Keratinocyte (primary cell): Measurements from ENCODE around the gene VTI1A. TPM values are rescaled to one million over a fixed set of nuclear protein-coding genes. Genes with fewer than 3 reads are reported as not detected.

Experiments
- DNase-seq: peaks from one replicate; pipeline ENCODE4 v3.0.0-alpha.2; 2011; ENCODE audit warnings: low read depth, missing footprints, low spot score
- FAIRE-seq: peaks from 2 replicates; lab custom pipeline; 2011; peaks lifted over from hg19 to GRCh38; lab: Jason Lieb, UNC
- H2AFZ ChIP-seq: 2 replicates; pipeline ENCODE4 v1.6.0; 2012; ENCODE audit warnings: low read length, control low read depth, inconsistent platforms; ENCODE audit not compliant: control insufficient read depth
- H3K27ac ChIP-seq: 2 replicates; pipeline ENCODE4 v1.5.1; 2011; ENCODE audit warnings: low read length; ENCODE audit not compliant: control insufficient read depth, insufficient read depth
- H3K27me3 ChIP-seq: 3 replicates; pipeline ENCODE4 v1.6.0; 2011; ENCODE audit warnings: low read length; ENCODE audit not compliant: control insufficient read depth, insufficient read depth; ENCODE audit errors: extremely low read depth
- H3K36me3 ChIP-seq, 2 experiments: 2 replicates in 1 of 2; 3 replicates in 1 of 2; pipeline ENCODE4 v1.5.1; 2011; ENCODE audit warnings: low read length in 2 of 2, mild to moderate bottlenecking in 1 of 2; ENCODE audit not compliant: control insufficient read depth in 2 of 2, insufficient read depth in 2 of 2; ENCODE audit errors: extremely low read depth in 1 of 2
- H3K4me1 ChIP-seq: 3 replicates; pipeline ENCODE4 v1.5.1; 2011; ENCODE audit warnings: low read length; ENCODE audit not compliant: control insufficient read depth, insufficient read depth; ENCODE audit errors: extremely low read depth
- H3K4me2 ChIP-seq: 3 replicates; pipeline ENCODE4 v1.6.0; 2011; ENCODE audit warnings: low read depth, low read length; ENCODE audit not compliant: control insufficient read depth, insufficient read depth; ENCODE audit errors: extremely low read depth
- H3K4me3 ChIP-seq, 3 experiments: fragments of 200-600 bp in 1 of 3; sonication (generic) in 1 of 3; 2 replicates in 2 of 3; 3 replicates in 1 of 3; pipeline ENCODE4 v1.5.1; 2011 to 2016; ENCODE audit warnings: low read length in 3 of 3, mild to moderate bottlenecking in 3 of 3, control low read depth in 2 of 3, inconsistent platforms in 1 of 3, low read depth in 1 of 3, mixed read lengths in 1 of 3, mixed run types in 1 of 3, moderate library complexity in 1 of 3; ENCODE audit not compliant: control insufficient read depth in 2 of 3, insufficient read depth in 2 of 3; ENCODE audit errors: extremely low read depth in 1 of 3
- H3K79me2 ChIP-seq: 2 replicates; pipeline ENCODE4 v1.6.0; 2012; ENCODE audit warnings: low read length; ENCODE audit not compliant: control insufficient read depth, insufficient read depth
- H3K9ac ChIP-seq: 3 replicates; pipeline ENCODE4 v1.6.0; 2011; ENCODE audit warnings: low read length; ENCODE audit not compliant: control insufficient read depth, insufficient read depth; ENCODE audit errors: extremely low read depth
- H3K9me1 ChIP-seq: 3 replicates; pipeline ENCODE4 v1.6.0; 2011; ENCODE audit warnings: low read length; ENCODE audit not compliant: control insufficient read depth, insufficient read depth; ENCODE audit errors: extremely low read depth
- H3K9me3 ChIP-seq: 2 replicates; pipeline ENCODE4 v1.5.1; 2012; ENCODE audit warnings: low read depth, low read length; ENCODE audit not compliant: control insufficient read depth
- H4K20me1 ChIP-seq: 3 replicates; pipeline ENCODE4 v1.6.0; 2011; ENCODE audit warnings: low read length; ENCODE audit not compliant: control insufficient read depth, insufficient read depth; ENCODE audit errors: extremely low read depth
- CTCF ChIP-seq, 3 experiments: IDR thresholded peaks in 1 of 3; conservative IDR thresholded peaks in 1 of 3; optimal IDR thresholded peaks in 1 of 3; 2 replicates in 2 of 3; 3 replicates in 1 of 3; pipeline versions ENCODE3 to v1.5.1; 2011; ENCODE audit warnings: low read length in 3 of 3, mild to moderate bottlenecking in 3 of 3, moderate library complexity in 2 of 3, control low read depth in 1 of 3, inconsistent platforms in 1 of 3; ENCODE audit not compliant: insufficient read depth in 2 of 3; ENCODE audit errors: extremely low read depth in 1 of 3
- EZH2 ChIP-seq: IDR thresholded peaks from one replicate; pipeline ENCODE4 v1.6.1; 2012; ENCODE audit warnings: inconsistent platforms, mild to moderate bottlenecking, low read length, moderate library complexity
- dilution Hi-C: fragments of 300-500 bp; cut with MboI; formaldehyde crosslinking; loops from one replicate; pipeline ENCODE4 v1.7.0; 2020; ENCODE audit warnings: low sequenced_read_pairs; ENCODE audit not compliant: extremely low pct_ligation_motif_present
- polyA plus RNA-seq, 5 experiments: library from polyadenylated mRNA; depleted of rRNA in 3 of 5; stranded (reverse) in 3 of 5; stranded (forward) in 1 of 5; unstranded in 1 of 5; fragments of >200 nt; gene quantifications; 1 replicate in 1 of 5; 2 replicates in 3 of 5; 3 replicates in 1 of 5; pipeline versions ENCODE4 v1.2.1 to v1.2.3, GENCODE V29; 2011 to 2012; ENCODE audit warnings: missing spikeins in 2 of 5, low read depth in 1 of 5, low replicate concordance in 1 of 5

VTI1A gene
- polyA plus RNA-seq, 1 donor (not counting 4 experiments of a cell fraction or from before 2014, with no cell fraction given), result 18.5 TPM

DNA sequence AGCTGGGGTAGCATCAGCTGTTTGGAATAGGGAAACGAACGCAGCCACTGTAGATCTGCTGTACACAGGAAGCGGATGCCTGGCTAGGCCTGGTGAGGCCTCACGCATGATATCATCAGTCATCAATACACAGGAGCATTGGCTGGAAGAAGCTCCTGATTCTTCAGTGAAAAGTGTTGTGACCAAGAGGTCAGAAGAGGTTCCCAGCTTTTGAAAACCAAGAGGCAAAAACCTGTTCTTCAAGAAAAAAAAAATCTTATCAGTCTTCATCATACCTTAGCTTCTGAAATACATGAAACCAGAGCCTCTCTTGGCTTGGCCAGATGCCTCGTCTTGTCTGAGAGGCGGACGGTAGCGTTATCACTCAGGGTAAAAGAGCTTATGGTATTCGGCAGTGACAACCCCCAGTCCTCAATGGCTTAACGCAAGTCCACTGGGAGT lies 363.7 kb downstream of the VTI1A start:
- no peak overlapping the region for H3K27ac ChIP-seq
- TF ChIP-seq EZH2, result no peak
- no peak for TF ChIP-seq CTCF (optimal IDR thresholded peaks at IDR 0.05 in 1 of 3, IDR thresholded peaks at IDR 0.05 in 1 of 3, conservative IDR thresholded peaks at IDR 0.05 in 1 of 3; ENCODE audit: extremely low read depth in 1 of 3, insufficient read depth in 2 of 3, low read length in 3 of 3)
- no peaks in the 10 kb centered on the region for H3K79me2 ChIP-seq
- H3K4me2 ChIP-seq, result no peak overlapping the region
- no peak overlapping the region for H2AFZ ChIP-seq
- no peak overlapping the region for H3K4me3 ChIP-seq
- dilution Hi-C loops, result no loop called here
- H3K36me3 ChIP-seq, result no peaks in the 10 kb centered on the region
- FAIRE-seq (no peak), DNase-seq (no peak)
- H4K20me1 ChIP-seq, result no peaks in the 10 kb centered on the region
- no peaks in the 10 kb centered on the region for H3K27me3 ChIP-seq
- H3K9me3 ChIP-seq, result no peaks in the 10 kb centered on the region
- no peak overlapping the region for H3K9ac ChIP-seq
- H3K4me1 ChIP-seq, result peaks cover 22% of the 10 kb centered on the region
- no peaks in the 10 kb centered on the region for H3K9me1 ChIP-seq

DNA sequence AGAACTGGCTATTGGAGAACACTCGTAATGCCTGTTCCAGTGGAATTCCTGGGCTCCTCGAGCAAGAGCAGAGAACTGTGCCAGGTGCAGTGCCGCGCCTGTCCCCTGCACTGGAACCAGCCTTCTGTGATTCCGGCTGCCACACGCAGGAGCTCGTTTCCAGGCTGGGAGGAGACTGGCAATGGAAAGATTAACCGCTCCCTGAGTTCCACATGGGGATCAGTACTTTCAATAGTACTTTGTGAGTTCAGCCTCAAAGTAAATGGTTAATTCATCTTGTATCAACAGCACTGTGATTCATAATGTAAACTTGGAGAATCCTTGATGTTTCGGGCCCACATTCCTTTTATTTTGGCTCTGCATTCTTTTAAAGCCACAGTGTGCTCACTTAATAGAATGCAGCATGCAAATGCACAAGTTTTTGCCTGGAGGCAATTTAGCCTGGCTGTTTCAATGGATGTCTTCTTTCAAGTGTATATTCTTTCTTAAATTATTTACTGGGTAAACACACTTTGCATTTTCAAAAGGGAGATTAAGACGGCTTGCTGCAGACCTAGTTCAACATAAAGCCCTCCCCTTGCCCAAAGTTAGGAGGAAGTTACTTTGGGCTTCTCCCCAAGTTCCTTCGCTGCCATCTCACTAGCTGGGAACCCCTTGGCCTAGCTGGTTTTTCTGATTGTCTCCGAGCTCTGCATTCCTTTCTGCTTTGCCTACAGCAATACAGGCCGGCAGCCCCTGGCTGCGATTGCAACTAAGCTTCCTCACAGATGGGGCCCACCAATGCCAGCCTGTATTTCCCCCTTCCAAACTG lies 364.9 kb downstream of the VTI1A start:
- Histone ChIP-seq H3K9me3 (no peaks in the 10 kb centered on the region), H2AFZ (peak overlapping the region; percentile 41), H3K4me2 (peak overlapping the region; percentile 69), H3K27me3 (no peaks in the 10 kb centered on the region), H3K4me1 (peaks cover 22% of the 10 kb centered on the region), H3K27ac (peak overlapping the region; percentile 34), H3K9ac (peak overlapping the region; percentile 28), H3K36me3 (no peaks in the 10 kb centered on the region), H3K4me3 (no peak overlapping the region), H3K79me2 (no peaks in the 10 kb centered on the region), H3K9me1 (no peaks in the 10 kb centered on the region), H4K20me1 (no peaks in the 10 kb centered on the region)
- TF ChIP-seq EZH2 (no peak), CTCF (optimal IDR thresholded peaks at IDR 0.05 in 1 of 3, IDR thresholded peaks at IDR 0.05 in 1 of 3, conservative IDR thresholded peaks at IDR 0.05 in 1 of 3; ENCODE audit: extremely low read depth in 1 of 3, insufficient read depth in 2 of 3, low read length in 3 of 3) (no peak)
- dilution Hi-C loops, result no loop called here
- DNase-seq (peak; percentile 61), FAIRE-seq (peak; percentile 93)
